ENCODE measurements around the gene RAVER1.

Gene RAVER1

DNA sequence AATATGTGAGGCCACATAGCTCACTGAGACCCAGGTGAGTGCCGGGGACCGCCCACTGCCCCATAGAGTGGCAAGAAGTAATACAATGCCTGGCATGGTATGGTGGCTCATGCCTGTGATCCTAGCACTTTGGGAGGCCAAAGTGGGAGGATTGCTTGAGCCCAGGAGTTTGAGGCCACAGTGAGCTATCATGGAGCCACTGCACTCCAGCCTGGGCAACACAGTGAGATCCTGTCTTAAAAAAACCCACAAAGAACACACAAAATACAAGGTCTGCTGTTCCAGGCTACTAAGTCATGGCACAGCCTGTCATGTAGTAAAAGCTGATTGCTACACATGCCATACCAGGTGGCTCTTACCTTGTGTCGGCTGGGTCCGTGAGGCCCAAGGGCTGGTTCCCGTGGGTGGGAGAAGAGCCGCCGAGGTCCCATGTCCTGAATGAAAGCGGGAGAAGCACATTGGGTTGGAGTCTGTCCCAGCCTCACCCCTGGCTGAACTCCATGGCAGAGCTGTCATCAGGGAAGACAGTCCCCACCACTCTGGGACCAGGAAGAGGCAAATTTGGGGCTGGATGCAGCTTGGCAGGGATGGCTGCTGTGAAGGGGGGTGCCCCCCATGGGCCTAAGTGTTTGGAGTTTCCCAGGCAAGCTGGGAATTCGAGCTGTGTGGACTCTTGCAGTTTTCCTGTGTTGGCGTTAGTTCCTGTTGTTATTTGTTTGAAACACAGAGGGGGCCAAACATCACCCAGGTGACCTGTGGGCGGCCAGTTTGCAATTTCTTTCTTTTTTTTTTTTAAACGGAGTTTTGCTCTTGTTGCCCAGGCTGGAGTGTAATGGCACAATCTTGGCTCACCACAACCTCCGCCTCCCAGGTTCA is 14.3 kb downstream of the RAVER1 start:
- no peak for ATAC-seq
- TF ChIP-seq, protein P1, sequence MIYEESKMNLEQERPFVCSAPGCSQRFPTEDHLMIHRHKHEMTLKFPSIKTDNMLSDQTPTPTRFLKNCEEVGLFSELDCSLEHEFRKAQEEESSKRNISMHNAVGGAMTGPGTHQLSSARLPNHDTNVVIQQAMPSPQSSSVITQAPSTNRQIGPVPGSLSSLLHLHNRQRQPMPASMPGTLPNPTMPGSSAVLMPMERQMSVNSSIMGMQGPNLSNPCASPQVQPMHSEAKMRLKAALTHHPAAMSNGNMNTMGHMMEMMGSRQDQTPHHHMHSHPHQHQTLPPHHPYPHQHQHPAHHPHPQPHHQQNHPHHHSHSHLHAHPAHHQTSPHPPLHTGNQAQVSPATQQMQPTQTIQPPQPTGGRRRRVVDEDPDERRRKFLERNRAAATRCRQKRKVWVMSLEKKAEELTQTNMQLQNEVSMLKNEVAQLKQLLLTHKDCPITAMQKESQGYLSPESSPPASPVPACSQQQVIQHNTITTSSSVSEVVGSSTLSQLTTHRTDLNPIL (CRISPR knock-in tag; IDR thresholded peaks at IDR 0.05; ENCODE audit: low read depth): no peak
- TF ChIP-seq OSR1 (CRISPR knock-in tag; IDR thresholded peaks at IDR 0.05) (no peak), ZNF70 (CRISPR knock-in tag; IDR thresholded peaks at IDR 0.05) (no peak), ARNTL (CRISPR knock-in tag; IDR thresholded peaks at IDR 0.05; ENCODE audit: borderline replicate concordance, low read depth) (no peak), SNAI2 (CRISPR knock-in tag; IDR thresholded peaks at IDR 0.05) (no peak)

GRCh38 chr19:10317857-10318462 is 15.4 kb downstream of the RAVER1 start:
- TF ChIP-seq ZNF565 (CRISPR knock-in tag; conservative IDR thresholded peaks at IDR 0.05; ENCODE audit: low read depth) (no peak), ZC3H10 (CRISPR knock-in tag; IDR thresholded peaks at IDR 0.05) (no peak), ARNTL (CRISPR knock-in tag; IDR thresholded peaks at IDR 0.05; ENCODE audit: borderline replicate concordance, low read depth) (no peak), BACH2 (CRISPR knock-in tag; IDR thresholded peaks at IDR 0.05; ENCODE audit: borderline replicate concordance) (no peak)

GRCh38 chr19:10317045-10317856 is 16.1 kb downstream of the RAVER1 start:
- ATAC-seq: no peak
- TF ChIP-seq ZFP3 (CRISPR knock-in tag; IDR thresholded peaks at IDR 0.05): no peak
- TF ChIP-seq, protein P2, sequence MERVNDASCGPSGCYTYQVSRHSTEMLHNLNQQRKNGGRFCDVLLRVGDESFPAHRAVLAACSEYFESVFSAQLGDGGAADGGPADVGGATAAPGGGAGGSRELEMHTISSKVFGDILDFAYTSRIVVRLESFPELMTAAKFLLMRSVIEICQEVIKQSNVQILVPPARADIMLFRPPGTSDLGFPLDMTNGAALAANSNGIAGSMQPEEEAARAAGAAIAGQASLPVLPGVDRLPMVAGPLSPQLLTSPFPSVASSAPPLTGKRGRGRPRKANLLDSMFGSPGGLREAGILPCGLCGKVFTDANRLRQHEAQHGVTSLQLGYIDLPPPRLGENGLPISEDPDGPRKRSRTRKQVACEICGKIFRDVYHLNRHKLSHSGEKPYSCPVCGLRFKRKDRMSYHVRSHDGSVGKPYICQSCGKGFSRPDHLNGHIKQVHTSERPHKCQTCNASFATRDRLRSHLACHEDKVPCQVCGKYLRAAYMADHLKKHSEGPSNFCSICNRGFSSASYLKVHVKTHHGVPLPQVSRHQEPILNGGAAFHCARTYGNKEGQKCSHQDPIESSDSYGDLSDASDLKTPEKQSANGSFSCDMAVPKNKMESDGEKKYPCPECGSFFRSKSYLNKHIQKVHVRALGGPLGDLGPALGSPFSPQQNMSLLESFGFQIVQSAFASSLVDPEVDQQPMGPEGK (CRISPR knock-in tag; IDR thresholded peaks at IDR 0.05; ENCODE audit: borderline replicate concordance): no peak
- TF ChIP-seq TOX (CRISPR knock-in tag; IDR thresholded peaks at IDR 0.05; ENCODE audit: borderline replicate concordance): no peak

More at GRCh38 chr19:10317857-10318462, 15.4 kb downstream of the RAVER1 start:
- no peak for ATAC-seq

GRCh38 chr19:10316229-10317044 is 16.9 kb downstream of the RAVER1 start:
- peak; percentile 31 for ATAC-seq
- TF ChIP-seq ZNF8 (CRISPR knock-in tag; IDR thresholded peaks at IDR 0.05): no peak
- TF ChIP-seq, protein P3, sequence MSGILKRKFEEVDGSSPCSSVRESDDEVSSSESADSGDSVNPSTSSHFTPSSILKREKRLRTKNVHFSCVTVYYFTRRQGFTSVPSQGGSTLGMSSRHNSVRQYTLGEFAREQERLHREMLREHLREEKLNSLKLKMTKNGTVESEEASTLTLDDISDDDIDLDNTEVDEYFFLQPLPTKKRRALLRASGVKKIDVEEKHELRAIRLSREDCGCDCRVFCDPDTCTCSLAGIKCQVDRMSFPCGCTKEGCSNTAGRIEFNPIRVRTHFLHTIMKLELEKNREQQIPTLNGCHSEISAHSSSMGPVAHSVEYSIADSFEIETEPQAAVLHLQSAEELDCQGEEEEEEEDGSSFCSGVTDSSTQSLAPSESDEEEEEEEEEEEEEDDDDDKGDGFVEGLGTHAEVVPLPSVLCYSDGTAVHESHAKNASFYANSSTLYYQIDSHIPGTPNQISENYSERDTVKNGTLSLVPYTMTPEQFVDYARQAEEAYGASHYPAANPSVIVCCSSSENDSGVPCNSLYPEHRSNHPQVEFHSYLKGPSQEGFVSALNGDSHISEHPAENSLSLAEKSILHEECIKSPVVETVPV (CRISPR knock-in tag; IDR thresholded peaks at IDR 0.05): no peak
- no peak for TF ChIP-seq PPARA (CRISPR knock-in tag; IDR thresholded peaks at IDR 0.05; ENCODE audit: borderline replicate concordance)
- no peak for TF ChIP-seq POU6F1 (CRISPR knock-in tag; IDR thresholded peaks at IDR 0.05; ENCODE audit: borderline replicate concordance, low read depth)
- no peak for TF ChIP-seq BACH2 (CRISPR knock-in tag; IDR thresholded peaks at IDR 0.05; ENCODE audit: borderline replicate concordance)
- TF ChIP-seq RARB (CRISPR knock-in tag; IDR thresholded peaks at IDR 0.05): no peak
- no peak for TF ChIP-seq TOX (CRISPR knock-in tag; IDR thresholded peaks at IDR 0.05; ENCODE audit: borderline replicate concordance)
- no peak for TF ChIP-seq GLIS3 (CRISPR knock-in tag; IDR thresholded peaks at IDR 0.05)
- TF ChIP-seq ZFP30 (CRISPR knock-in tag; IDR thresholded peaks at IDR 0.05): no peak
- TF ChIP-seq ZFP3 (CRISPR knock-in tag; IDR thresholded peaks at IDR 0.05): no peak
- TF ChIP-seq TSHZ2 (CRISPR knock-in tag; IDR thresholded peaks at IDR 0.05): no peak
- TF ChIP-seq ZNF70 (CRISPR knock-in tag; IDR thresholded peaks at IDR 0.05): no peak
- TF ChIP-seq OSR1 (CRISPR knock-in tag; IDR thresholded peaks at IDR 0.05): no peak
- TF ChIP-seq, protein P1 (CRISPR knock-in tag; IDR thresholded peaks at IDR 0.05; ENCODE audit: low read depth): no peak
- TF ChIP-seq ZC3H10 (CRISPR knock-in tag; IDR thresholded peaks at IDR 0.05): no peak
- no peak for TF ChIP-seq TCF4 (CRISPR knock-in tag; IDR thresholded peaks at IDR 0.05; ENCODE audit: borderline replicate concordance)
